ENCODE results near the gene VMA21. TPM values are rescaled to one million over a fixed set of nuclear protein-coding genes. Genes with fewer than 3 reads are reported as not detected.

The VMA21 gene
- polyA plus RNA-seq, 2 donors = 4.2 to 7.1 TPM

Other genes with a start within 250 kb of the VMA21 start
- gene GPR50, start 220.6 kb upstream of the VMA21 start, polyA plus RNA-seq = under 1 TPM; 0.04 to 0.09 TPM
- not detected for gene PASD1, start 166.5 kb downstream of the VMA21 start, polyA plus RNA-seq

Measured in esophagus (tissue), 2 donors.